GM21381 (cell line): ENCODE measurements around the gene SLC6A7.
"Not testable (repeated sequence)": the region's sequence is repeated elsewhere in the genome, so short reads cannot be mapped to it uniquely, and the experiment has no call there.

ENCODE experiments used
- ATAC-seq: cut with Tn5 transposase; IDR thresholded peaks from one replicate; pipeline ENCODE4 v1.9.1; 2021; ENCODE audit warnings: mild to moderate bottlenecking, moderate library complexity; ENCODE audit not compliant: unreplicated experiment

Gene SLC6A7

GRCh38 chr5:150215979-150216944, 26.4 kb downstream of the SLC6A7 start:
- ATAC-seq, result no peak

DNA sequence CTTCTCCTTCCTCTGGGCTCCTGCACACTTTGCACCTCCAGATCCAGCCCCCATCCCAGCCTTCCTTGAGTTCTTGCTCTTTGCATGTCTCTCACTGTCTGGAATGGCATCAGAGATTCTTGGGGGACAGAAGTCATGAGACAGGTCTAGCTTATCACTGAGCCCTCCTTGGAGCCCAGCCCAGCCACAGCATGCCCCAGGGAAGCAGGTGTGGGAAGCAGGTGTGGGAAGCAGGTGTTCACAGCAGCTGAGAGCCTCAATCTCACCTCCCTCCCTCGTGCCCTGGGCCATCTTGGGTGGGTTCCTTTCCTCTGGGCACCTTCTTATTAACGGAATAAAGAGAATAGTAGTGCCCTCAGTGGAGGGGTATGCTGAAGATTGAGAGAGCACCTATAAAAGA, 27.2 kb downstream of the SLC6A7 start:
- ATAC-seq, result no peak

DNA sequence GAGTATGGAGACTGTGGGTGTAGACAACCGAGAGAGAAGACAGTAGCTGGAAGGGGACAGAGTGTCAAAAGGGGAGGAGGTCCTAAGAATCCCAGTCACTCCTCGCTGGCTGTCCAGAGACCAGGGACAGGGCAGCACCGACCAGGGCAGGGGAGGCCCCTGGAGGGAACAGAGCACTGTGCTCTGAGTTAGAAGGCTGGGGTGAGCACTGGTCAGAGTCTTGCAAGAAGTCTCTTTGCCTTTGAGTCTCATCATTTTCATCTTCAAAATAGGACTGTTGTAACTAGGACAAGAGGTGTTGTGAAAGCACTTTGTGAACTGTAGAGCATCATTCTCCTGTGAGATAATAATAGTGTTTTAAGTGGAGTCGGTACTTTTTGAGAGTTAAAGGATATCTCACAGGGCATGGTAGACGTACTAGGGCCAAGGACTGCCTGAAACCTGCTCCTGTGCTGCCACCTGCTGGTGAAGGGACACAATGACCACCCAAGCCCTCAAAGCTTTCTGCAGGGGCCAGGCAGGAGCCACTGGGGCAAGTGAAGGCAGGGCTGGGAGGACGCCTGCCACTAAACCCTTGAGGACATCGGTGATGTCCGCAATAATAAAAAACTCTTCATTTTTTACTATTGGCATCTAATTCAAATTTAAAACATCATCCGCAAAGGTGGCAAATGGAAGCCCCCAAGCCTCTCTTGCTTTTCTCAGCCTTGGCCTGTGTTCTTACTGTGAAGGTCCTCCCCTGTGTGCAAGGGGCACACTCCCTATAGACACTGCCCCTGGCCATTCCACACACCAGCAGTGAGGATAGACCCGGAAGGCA, 28.2 kb downstream of the SLC6A7 start:
- peak; percentile 90 for ATAC-seq

DNA sequence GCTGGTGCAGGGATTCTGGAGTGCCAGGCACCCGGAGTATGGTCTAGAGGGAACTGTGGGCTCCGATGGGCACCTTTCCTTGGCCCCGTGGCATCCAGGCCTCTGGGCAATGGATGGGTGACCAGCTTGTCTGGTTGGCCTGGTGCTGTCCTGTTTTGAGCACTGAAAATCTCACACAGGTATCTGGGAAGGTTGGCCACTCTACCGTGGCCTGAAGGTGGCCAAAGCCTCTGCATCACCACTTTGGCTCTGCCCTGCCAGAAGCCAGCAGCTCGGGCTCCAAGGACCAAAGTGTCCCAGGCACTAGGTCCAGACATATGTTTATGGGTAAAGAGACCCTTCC, 28.8 kb downstream of the SLC6A7 start:
- no peak for ATAC-seq

DNA sequence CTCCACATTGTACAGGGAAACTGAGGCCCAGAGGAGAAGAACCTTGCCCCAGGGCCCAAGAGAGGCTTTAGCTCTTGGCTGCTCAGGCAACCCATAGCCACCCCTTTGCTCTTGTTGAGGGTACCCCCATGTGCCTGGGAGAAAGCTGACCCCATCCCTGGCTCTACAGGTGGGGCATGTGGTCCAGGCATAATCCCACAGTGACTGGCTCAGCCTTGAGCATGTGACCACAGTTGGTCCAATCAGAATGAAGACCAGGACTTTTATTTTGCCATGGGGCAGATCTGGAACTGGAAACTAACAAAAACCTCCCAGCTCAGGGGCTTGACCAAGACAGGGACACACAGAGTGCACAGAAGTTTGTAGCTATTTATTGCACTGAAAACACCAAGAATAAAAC, 29.3 kb downstream of the SLC6A7 start:
- ATAC-seq, result no peak

DNA sequence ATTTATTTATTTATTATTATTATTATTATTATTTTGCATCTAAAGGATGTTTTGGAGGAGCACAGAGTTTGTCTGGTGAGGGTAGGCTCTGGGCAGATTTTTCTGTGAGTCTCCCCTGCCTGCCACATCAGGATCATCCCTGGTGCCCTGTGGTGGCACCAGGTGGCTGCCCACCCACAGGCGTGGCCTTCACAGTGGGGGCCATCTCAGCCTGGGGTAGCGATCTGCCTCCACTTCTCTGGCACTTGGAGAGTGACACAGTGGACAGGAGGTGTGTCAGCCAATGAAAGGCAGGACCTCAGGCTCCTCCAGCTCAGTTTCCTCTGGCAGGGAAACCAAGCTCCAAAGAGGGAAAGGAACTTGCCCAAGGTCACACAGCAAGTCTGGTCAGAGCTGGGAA, 30.0 kb downstream of the SLC6A7 start:
- ATAC-seq, result no peak

- no peak for ATAC-seq
Observed at GRCh38 chr5:150221471-150221870, 31.6 kb downstream of the SLC6A7 start.

DNA sequence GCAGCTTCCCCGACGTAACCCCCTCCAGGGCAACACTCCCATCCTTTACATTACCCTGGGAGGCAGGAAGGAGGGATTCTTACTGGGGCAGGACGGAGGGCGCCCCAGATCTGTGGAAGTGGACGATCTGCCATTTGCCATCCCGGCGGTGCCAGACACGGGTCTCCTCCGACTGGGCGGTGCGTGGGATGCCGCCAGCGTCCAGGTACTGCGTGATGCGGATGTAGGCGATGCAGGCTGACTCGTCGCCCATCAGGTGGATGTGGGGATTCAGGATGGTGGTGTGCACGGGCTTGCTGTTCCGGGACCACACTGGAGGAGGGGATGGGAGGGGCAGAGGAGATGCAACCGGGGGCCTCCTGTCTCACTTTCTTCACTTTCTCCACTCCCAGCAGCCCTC, 33.0 kb downstream of the SLC6A7 start:
- no peak for ATAC-seq

- no peak for ATAC-seq
Observed at GRCh38 chr5:150223474-150223873, 33.6 kb downstream of the SLC6A7 start.

DNA sequence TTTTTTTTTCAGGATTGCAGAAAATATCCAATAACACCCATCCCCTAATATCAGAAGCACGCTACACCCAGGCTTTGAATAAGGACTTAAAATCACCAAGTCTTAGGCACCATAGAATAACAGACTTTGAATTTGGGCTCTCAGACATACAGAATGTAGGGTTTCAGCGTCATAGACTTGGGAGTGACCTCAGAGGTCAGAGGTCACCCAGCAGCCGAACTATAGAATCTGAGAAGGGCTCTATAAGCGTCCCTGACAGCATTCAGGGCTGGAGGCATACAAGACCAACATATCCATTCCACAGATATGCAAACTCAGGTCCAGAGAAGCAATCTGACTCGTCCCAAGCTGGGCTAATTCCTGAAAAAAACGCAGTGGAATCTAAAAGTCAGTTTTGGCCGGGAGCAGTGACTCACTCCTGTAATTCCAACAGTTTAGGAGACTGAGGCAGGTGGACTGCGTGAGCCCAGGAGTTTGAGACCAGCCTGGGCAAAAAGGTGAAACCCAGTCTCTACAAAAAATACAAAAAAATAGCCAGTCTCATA, 34.7 kb downstream of the SLC6A7 start:
- no peak for ATAC-seq

DNA sequence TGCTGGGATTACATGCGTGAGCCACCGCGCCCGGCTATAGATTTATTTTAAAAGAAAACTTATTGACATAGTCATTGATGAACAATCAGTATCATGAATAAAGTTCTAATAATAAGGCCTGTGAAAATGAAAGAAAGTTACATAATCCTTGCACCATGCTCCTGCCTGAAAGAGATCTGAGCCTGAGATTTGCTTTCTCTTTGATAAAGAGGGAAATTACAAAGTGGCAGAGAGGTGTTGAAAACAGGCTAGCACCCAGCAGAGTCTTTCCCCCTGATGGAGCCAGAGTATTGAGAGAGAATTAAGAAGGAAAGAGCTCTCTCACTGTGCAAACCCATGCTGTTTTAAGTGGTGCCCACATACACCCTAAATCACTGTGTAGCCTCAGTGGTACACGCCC, 37.2 kb downstream of the SLC6A7 start:
- no peak for ATAC-seq

DNA sequence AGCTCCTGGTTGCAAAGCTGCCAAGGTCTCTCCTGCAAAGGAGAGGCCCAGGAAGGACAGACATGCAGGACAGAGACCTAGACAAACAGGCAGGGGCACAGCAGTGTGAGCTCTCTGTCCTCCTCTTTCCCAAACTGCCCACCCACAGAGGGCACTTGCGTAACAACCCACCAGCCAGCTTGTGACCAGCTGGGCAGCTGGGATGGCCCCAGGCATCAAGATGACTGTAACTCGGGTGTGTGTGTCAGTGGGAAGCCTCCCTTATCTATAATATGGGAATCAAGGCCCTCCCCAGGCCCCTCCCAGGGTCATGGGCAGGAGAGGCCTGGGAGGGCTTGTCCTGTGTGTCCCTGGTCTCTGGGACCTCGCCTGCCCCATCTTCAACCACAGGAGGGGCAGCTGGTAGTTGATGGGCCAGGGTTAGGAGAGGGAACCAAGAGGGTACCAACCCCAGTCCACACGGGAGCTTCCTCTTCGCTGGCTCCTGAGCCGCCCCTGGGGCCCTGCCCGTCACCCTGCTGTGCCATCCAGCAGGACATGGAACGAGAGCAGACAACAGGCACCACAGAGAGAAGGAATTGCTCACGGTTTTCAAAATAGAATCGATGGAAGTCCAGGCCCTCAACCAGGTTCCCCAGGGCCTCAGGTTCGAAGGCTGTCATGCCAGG, 37.9 kb downstream of the SLC6A7 start:
- no peak for ATAC-seq

DNA sequence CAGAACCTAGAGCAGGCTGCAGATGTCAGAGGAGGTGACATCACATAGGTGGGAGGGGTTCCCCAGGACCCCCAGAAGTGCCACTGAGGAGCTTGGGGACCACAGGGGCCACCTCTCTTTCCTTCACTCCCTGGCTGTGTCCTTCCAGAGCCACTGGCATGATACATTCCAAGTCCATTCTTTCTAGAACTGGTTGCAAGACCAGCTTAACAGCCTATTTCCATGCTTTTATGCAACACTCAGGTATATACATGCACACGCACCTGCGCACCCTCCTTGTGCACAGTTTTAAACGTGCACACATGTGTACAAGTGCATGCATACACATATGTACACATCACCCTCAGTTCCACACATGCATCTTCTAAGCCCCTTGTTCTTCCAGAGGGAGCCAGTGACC, 39.7 kb downstream of the SLC6A7 start:
- ATAC-seq, result no peak

DNA sequence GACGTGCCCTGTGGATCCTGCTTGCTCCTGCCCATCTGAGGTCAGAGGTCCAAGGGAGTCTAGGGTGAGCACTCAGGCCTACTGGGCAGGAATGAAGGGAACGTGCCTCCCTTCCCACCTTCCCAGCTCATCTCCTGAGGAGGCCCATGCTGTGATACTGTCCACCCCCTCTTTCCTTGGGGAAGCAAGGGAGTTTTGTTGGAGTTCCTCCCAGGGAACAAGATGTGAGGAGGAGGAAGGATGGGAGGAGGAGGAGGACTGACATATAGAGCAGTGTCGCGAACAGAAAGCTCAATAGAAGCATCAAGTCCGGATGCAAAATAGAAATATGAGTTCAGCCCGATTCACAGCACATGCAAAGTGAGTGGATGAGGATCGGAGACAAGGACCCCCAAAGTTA, 41.0 kb downstream of the SLC6A7 start:
- no peak for ATAC-seq

- not testable (repeated sequence) for ATAC-seq
Observed at GRCh38 chr5:150233706-150234105, 43.8 kb downstream of the SLC6A7 start.

- ATAC-seq, result no peak
Observed at GRCh38 chr5:150234576-150235499, 45.0 kb downstream of the SLC6A7 start.

DNA sequence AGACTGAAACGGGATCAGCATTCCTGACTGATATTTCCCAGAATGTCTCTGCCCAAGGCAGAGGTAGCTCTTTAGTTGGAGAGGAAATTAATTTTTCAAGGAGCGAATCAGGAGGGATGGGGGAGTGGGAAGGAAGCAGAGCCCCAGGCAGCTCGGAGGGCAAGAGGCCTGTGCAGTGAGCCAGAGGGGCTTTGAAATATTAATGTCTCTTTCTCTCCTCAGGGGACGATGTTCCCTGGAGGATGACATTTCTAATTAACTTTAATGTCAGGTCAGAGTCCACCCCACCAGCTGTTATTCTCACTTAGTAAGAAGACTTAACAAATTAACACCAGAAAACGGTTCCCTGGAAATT, 45.6 kb downstream of the SLC6A7 start:
- no peak for ATAC-seq

GRCh38 chr5:150236313-150236712, 46.5 kb downstream of the SLC6A7 start:
- ATAC-seq, result no peak

- ATAC-seq, result no peak
Observed at GRCh38 chr5:150236981-150237754, 47.3 kb downstream of the SLC6A7 start.
